Stomach smooth muscle (tissue), 2 donors: ENCODE results near the gene PRKACA.

Experiments used
- H3K27ac ChIP-seq: one replicate; pipeline ENCODE4 v1.7.0; 2013; ENCODE audit warnings: mild to moderate bottlenecking, low read length, inconsistent platforms
- H3K27me3 ChIP-seq, 2 donors: one replicate each; pipeline ENCODE4 v1.7.0; 2013; ENCODE audit warnings: low read length in 2 of 2; ENCODE audit not compliant: insufficient read depth in 2 of 2, control insufficient read depth in 1 of 2
- H3K36me3 ChIP-seq, 2 donors: one replicate each; pipeline ENCODE4 v1.7.0; 2013; ENCODE audit warnings: low read length in 2 of 2; ENCODE audit not compliant: control insufficient read depth in 2 of 2, insufficient read depth in 2 of 2
- H3K4me1 ChIP-seq: one replicate; pipeline ENCODE4 v1.7.0; 2013; ENCODE audit warnings: low read length; ENCODE audit not compliant: control insufficient read depth, insufficient read depth
- H3K4me3 ChIP-seq, 2 donors: one replicate each; pipeline ENCODE4 v1.7.0; 2013; ENCODE audit warnings: low read length in 2 of 2
- H3K9ac ChIP-seq, 2 donors: one replicate each; pipeline ENCODE4 v1.7.0; 2013; ENCODE audit warnings: low read length in 2 of 2, mild to moderate bottlenecking in 1 of 2
- H3K9me3 ChIP-seq, 2 donors: one replicate each; pipeline ENCODE4 v1.7.0; 2013; ENCODE audit warnings: low read length in 2 of 2; ENCODE audit not compliant: control insufficient read depth in 2 of 2
- donor health status: healthy.
- donor health status: Pancreatic carcinoma.

PRKACA gene

DNA sequence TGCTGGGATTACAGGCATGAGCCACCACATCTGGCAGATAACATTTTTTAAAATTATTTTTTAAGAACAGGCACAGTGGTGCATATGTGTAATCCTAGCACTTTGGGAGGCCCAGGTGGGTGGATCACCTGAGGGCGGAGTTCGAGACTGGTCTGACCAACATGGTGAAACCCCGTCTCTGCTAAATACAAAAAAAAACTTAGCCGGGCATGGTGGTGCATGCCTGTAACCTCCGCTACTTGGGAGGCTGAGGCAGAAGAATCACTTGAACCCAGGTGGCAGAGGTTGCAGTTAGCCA, 55.1 kb downstream of the PRKACA start:
- peaks cover 5% of the 10 kb centered on the region for H3K4me1 ChIP-seq
- no peaks in the 10 kb centered on the region for H3K9me3 ChIP-seq
- no peak overlapping the region for H3K4me3 ChIP-seq
- peaks cover 31% of the 10 kb centered on the region in 2 donors for H3K27me3 ChIP-seq
- no peak overlapping the region for H3K9ac ChIP-seq
- no peak overlapping the region for H3K27ac ChIP-seq
- no peaks in the 10 kb centered on the region for H3K36me3 ChIP-seq

- no peak within 1 kb of the TSS for H3K9ac ChIP-seq
- no peaks in the 10 kb centered on the region for H3K9me3 ChIP-seq
- H3K4me3 ChIP-seq, result no peak within 1 kb of the TSS
- H3K36me3 ChIP-seq, result no peaks in the 10 kb centered on the region
- H3K4me1 ChIP-seq, result peaks cover 5% of the 10 kb centered on the region
- H3K27me3 ChIP-seq, result peaks cover 31% of the 10 kb centered on the region in 2 donors
- H3K27ac ChIP-seq, result no peak within 1 kb of the TSS
These were observed 55.6 kb downstream of the PRKACA start, which contains the start of gene PALM3 for GRCh38 chr19:14061751-14062557. TSS of gene PALM3 (minus strand) at chr19:14062076. CDS start at chr19:14061980, 96 bp downstream.

- Histone ChIP-seq H3K9me3 (no peaks in the 10 kb centered on the region), H3K4me3 (no peak overlapping the region), H3K27me3 (peaks cover 31% of the 10 kb centered on the region in 2 donors), H3K4me1 (peaks cover 5% of the 10 kb centered on the region), H3K27ac (no peak overlapping the region), H3K36me3 (no peaks in the 10 kb centered on the region), H3K9ac (no peak overlapping the region)
These were observed 56.3 kb downstream of the PRKACA start for GRCh38 chr19:14061081-14061749.

DNA sequence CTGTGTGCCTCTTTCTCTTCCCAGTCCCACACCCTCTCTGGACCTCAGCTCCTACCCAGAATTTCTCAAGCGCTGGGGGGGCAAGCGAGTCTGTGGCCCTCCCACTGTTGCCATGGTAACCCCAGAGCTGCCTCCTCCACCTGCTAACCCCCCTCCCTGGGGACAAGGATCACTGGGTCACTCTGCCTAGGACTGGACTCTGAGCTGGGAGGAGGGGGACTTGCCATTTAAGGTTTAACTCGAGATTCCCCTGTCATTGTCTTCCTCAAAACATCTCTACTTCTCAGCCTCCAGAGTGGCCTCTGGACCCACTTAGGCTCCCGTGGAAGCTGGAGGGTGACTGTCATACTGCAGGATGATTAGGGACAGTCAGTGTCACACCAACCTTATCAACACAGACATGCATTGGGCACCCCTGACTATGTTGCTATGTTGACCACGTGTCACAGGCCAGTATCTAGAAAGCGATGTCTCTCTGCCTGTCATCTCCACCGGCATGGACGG, 57.9 kb downstream of the PRKACA start:
- Histone ChIP-seq H3K4me1 (peaks cover 5% of the 10 kb centered on the region), H3K4me3 (no peak overlapping the region), H3K27me3 (peaks cover 31% of the 10 kb centered on the region in 2 donors), H3K9ac (no peak overlapping the region), H3K36me3 (no peaks in the 10 kb centered on the region), H3K27ac (no peak overlapping the region), H3K9me3 (no peaks in the 10 kb centered on the region)

DNA sequence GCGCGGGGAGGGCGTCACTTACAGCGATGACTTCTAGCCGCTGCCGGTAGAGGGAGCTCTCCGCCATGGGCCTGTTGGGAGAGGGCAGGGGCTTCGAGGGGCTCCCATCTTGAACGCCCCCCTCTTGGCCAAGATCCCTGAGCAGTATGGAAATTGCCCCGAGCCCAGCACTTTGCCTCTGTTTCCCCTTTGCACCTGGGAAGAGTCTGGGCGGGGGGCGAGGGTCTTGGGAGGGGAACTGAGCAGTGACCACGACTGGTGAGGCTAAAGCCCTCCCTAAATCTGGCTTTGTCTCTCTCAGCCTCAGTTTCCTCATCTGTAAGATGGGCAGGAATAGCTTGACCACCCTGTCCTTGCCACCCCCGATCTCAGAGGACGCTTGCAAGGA, 58.5 kb downstream of the PRKACA start:
- Histone ChIP-seq H3K36me3 (no peaks in the 10 kb centered on the region), H3K27me3 (peaks cover 31% of the 10 kb centered on the region in 2 donors), H3K9me3 (no peaks in the 10 kb centered on the region), H3K9ac (no peak overlapping the region), H3K4me1 (peaks cover 5% of the 10 kb centered on the region), H3K27ac (no peak overlapping the region), H3K4me3 (no peak overlapping the region)

GRCh38 chr19:14058182-14059092, 59.1 kb downstream of the PRKACA start:
- no peaks in the 10 kb centered on the region for H3K36me3 ChIP-seq
- no peak overlapping the region for H3K27ac ChIP-seq
- peaks cover 0 to 2% of the 10 kb centered on the region in 2 donors for H3K9me3 ChIP-seq
- H3K9ac ChIP-seq, result no peak overlapping the region
- H3K4me1 ChIP-seq, result peaks cover 5% of the 10 kb centered on the region
- H3K27me3 ChIP-seq, result peaks cover 31% of the 10 kb centered on the region in 2 donors
- H3K4me3 ChIP-seq, result no peak overlapping the region

GRCh38 chr19:14056741-14057356, 60.7 kb downstream of the PRKACA start:
- Histone ChIP-seq H3K9me3 (peaks cover 0 to 6% of the 10 kb centered on the region in 2 donors), H3K27me3 (peaks cover 31% of the 10 kb centered on the region in 2 donors), H3K4me3 (peak overlapping the region in 1 of 2 donors; percentile 44), H3K36me3 (no peaks in the 10 kb centered on the region), H3K4me1 (peaks cover 5% of the 10 kb centered on the region), H3K9ac (no peak overlapping the region), H3K27ac (no peak overlapping the region)

DNA sequence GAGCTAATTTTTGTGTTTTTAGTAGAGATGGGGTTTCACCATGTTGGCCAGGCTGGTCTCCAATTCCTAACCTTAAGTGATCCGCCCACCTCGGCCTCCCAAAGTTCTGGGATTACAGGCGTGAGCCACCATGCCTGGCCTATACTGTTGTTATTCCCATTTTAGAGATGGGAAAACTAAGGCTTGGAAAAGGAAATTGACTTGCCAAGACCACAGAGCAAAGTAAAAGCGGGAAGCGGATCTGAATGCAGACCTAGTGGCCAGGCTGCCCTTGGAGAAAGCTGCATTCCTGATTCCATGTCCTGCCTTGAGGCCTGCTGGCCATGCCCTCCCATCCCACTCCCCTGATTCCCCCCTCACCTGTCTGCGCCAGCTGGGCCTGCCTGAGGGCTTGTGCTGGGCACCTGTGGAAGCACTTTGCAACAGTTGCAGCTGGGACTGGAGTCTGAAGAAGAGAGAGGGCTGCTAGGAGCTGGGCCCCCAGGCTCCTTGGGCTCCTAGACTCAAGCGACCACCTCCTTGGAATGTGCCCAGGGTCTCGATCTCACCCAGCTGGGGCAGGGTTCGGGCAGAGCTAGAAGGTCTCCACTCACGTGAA, 61.4 kb downstream of the PRKACA start:
- Histone ChIP-seq H3K4me1 (peaks cover 5% of the 10 kb centered on the region), H3K9ac (no peak overlapping the region), H3K27me3 (peaks cover 24 to 27% of the 10 kb centered on the region in 2 donors), H3K36me3 (no peaks in the 10 kb centered on the region), H3K4me3 (no peak overlapping the region), H3K9me3 (peaks cover 0 to 6% of the 10 kb centered on the region in 2 donors), H3K27ac (no peak overlapping the region)

- Histone ChIP-seq H3K9ac (no peak overlapping the region), H3K27me3 (peaks cover 22 to 24% of the 10 kb centered on the region in 2 donors), H3K9me3 (peaks cover 0 to 6% of the 10 kb centered on the region in 2 donors), H3K36me3 (no peaks in the 10 kb centered on the region), H3K4me1 (peaks cover 5% of the 10 kb centered on the region), H3K27ac (no peak overlapping the region), H3K4me3 (no peak overlapping the region)
These were observed 62.2 kb downstream of the PRKACA start for GRCh38 chr19:14055396-14055795.

- no peak overlapping the region for H3K9ac ChIP-seq
- peaks cover 0 to 6% of the 10 kb centered on the region in 2 donors for H3K9me3 ChIP-seq
- peaks cover 5% of the 10 kb centered on the region for H3K4me1 ChIP-seq
- no peak overlapping the region for H3K27ac ChIP-seq
- no peaks in the 10 kb centered on the region for H3K36me3 ChIP-seq
- peaks cover 17 to 21% of the 10 kb centered on the region in 2 donors for H3K27me3 ChIP-seq
- H3K4me3 ChIP-seq, result no peak overlapping the region
These were observed 62.8 kb downstream of the PRKACA start for GRCh38 chr19:14054721-14055120.
